IMR-90 (cell line): ENCODE results near the gene EML3. TPM values are rescaled to one million over a fixed set of nuclear protein-coding genes. Genes with fewer than 3 reads are reported as not detected.
"Not testable (repeated sequence)": the region's sequence is repeated elsewhere in the genome, so short reads cannot be mapped to it uniquely, and the experiment has no call there.

Experiments
- ATAC-seq: fragments of 200-7000 bp; cut with Tn5 transposase; 2 replicates; pipeline ENCODE4 v1.9.1; 2020; ENCODE audit warnings: low read depth, mild to moderate bottlenecking, moderate library complexity
- BruUV-seq: library from RNA; stranded (reverse); fragments of 400-500 nt; replicated peaks from 2 replicates; lab custom pipeline; 2021; lab: Mats Ljungman, UMichigan
- CTCF ChIA-PET: fragments of 300-600 bp; formaldehyde crosslinking; extraction: SDS; loops from one replicate; lab custom pipeline; 2021; ENCODE audit warnings: antibody characterized with exemption; lab: Yijun Ruan, JAX
- POLR2A ChIA-PET: fragments of 300-600 bp; sonication (Branson Sonifier 250); formaldehyde crosslinking; loops from one replicate; lab custom pipeline; 2022; ENCODE audit warnings: antibody characterized with exemption; ENCODE audit not compliant: unreplicated experiment; lab: Charles Lee
- DNase-seq: peaks from one replicate; pipeline ENCODE4 v3.0.0; 2013
- H2AFZ ChIP-seq: replicated peaks from 2 replicates; pipeline ENCODE3; 2013; ENCODE audit warnings: low read length, mild to moderate bottlenecking; ENCODE audit not compliant: poor library complexity
- H2AK5ac ChIP-seq: 2 replicates; pipeline ENCODE4 v1.6.1; 2013; ENCODE audit warnings: low read depth, low read length, inconsistent platforms
- H2AK9ac ChIP-seq: replicated peaks from 2 replicates; pipeline ENCODE3; 2013; ENCODE audit warnings: mild to moderate bottlenecking, low read depth, low read length, moderate library complexity; ENCODE audit not compliant: poor library complexity
- H2BK120ac ChIP-seq: 2 replicates; pipeline ENCODE4 v1.6.1; 2013; ENCODE audit warnings: low read depth, low read length, inconsistent platforms
- H2BK15ac ChIP-seq: 3 replicates; pipeline ENCODE4 v1.6.1; 2013; ENCODE audit warnings: low read depth, low read length, inconsistent platforms
- H2BK20ac ChIP-seq: 2 replicates; pipeline ENCODE4 v1.6.1; 2013; ENCODE audit warnings: low read depth, mild to moderate bottlenecking, inconsistent platforms, low read length, moderate library complexity
- H2BK5ac ChIP-seq: 2 replicates; pipeline ENCODE4 v1.6.1; 2013; ENCODE audit warnings: mild to moderate bottlenecking, low read depth, low read length, inconsistent platforms; ENCODE audit not compliant: poor library complexity, severe bottlenecking
- H3K14ac ChIP-seq: replicated peaks from 2 replicates; pipeline ENCODE4 v1.6.1; 2013; ENCODE audit warnings: low read depth, low read length, inconsistent platforms
- H3K18ac ChIP-seq: 2 replicates; pipeline ENCODE4 v1.6.1; 2013; ENCODE audit warnings: low read depth, low read length, control low read depth
- H3K23ac ChIP-seq: 2 replicates; pipeline ENCODE4 v1.6.1; 2013; ENCODE audit warnings: low read depth, low read length, inconsistent platforms
- H3K27ac ChIP-seq: 2 replicates; pipeline ENCODE4 v1.5.1; 2013; ENCODE audit warnings: mild to moderate bottlenecking, control low read depth, low read length; ENCODE audit not compliant: insufficient read depth
- H3K27me3 ChIP-seq: 2 replicates; pipeline ENCODE4 v1.6.1; 2013; ENCODE audit warnings: low read length; ENCODE audit not compliant: control insufficient read depth, insufficient read depth
- H3K36me3 ChIP-seq: 2 replicates; pipeline ENCODE4 v1.6.1; 2013; ENCODE audit warnings: low read length, mixed read lengths; ENCODE audit not compliant: control insufficient read depth, insufficient read depth
- H3K4ac ChIP-seq: 2 replicates; pipeline ENCODE4 v1.6.1; 2013; ENCODE audit warnings: low read depth, low read length, inconsistent platforms
- H3K4me1 ChIP-seq: 2 replicates; pipeline ENCODE4 v1.6.1; 2013; ENCODE audit warnings: low read length, mixed read lengths; ENCODE audit not compliant: control insufficient read depth, insufficient read depth
- H3K4me2 ChIP-seq: 2 replicates; pipeline ENCODE4 v1.6.1; 2013; ENCODE audit warnings: low read depth, mild to moderate bottlenecking, control low read depth, low read length, moderate library complexity
- H3K4me3 ChIP-seq: 2 replicates; pipeline ENCODE4 v1.5.1; 2013; ENCODE audit warnings: low read depth, mild to moderate bottlenecking, control low read depth, low read length, moderate library complexity; ENCODE audit not compliant: insufficient read depth
- H3K56ac ChIP-seq: 2 replicates; pipeline ENCODE4 v1.6.1; 2013; ENCODE audit warnings: low read length, inconsistent platforms; ENCODE audit not compliant: insufficient read depth; ENCODE audit errors: extremely low read depth
- H3K79me1 ChIP-seq, 2 experiments: 2 replicates each; pipeline ENCODE4 v1.6.1; 2013; ENCODE audit warnings: low read length in 2 of 2, inconsistent platforms in 1 of 2, low read depth in 1 of 2
- H3K9ac ChIP-seq: 2 replicates; pipeline ENCODE4 v1.6.1; 2013; ENCODE audit warnings: low read depth, low read length, control low read depth
- H3K9me1 ChIP-seq: 2 replicates; pipeline ENCODE4 v1.6.1; 2013; ENCODE audit warnings: low read length, inconsistent platforms; ENCODE audit not compliant: insufficient read depth
- H3K9me3 ChIP-seq: 2 replicates; pipeline ENCODE4 v1.6.1; 2013; ENCODE audit warnings: low read length; ENCODE audit not compliant: control insufficient read depth, insufficient read depth
- H4K20me1 ChIP-seq: 2 replicates; pipeline ENCODE4 v1.6.1; 2013; ENCODE audit warnings: low read length, inconsistent platforms; ENCODE audit not compliant: insufficient read depth
- H4K5ac ChIP-seq: 2 replicates; pipeline ENCODE4 v1.6.1; 2013; ENCODE audit warnings: mild to moderate bottlenecking, low read depth, low read length, control low read depth
- H4K8ac ChIP-seq, 2 experiments: 2 replicates each; pipeline ENCODE4 v1.6.1; 2013; ENCODE audit warnings: low read depth in 2 of 2, low read length in 2 of 2, control low read depth in 1 of 2, inconsistent platforms in 1 of 2
- H4K91ac ChIP-seq: 2 replicates; pipeline ENCODE4 v1.6.1; 2013; ENCODE audit warnings: low read depth, low read length, inconsistent platforms; ENCODE audit not compliant: insufficient read depth
- FOS ChIP-seq: fragments of 150-350 bp; IDR thresholded peaks from 2 replicates; pipeline ENCODE4 v1.6.1; 2016; ENCODE audit warnings: low read depth, low read length
- WGBS, 2 experiments: methylation state at CpG; one replicate each; pipeline versions ENCODE4 v1.1.5 to v1.1.7; 2013; ENCODE audit warnings: missing lambda C conversion rate in 2 of 2; ENCODE audit not compliant: insufficient read length in 1 of 2; ENCODE audit errors: extremely low coverage in 2 of 2; 5-methylcytosine and 5-hydroxymethylcytosine counted together
- dilution Hi-C: fragments of 300-500 bp; cut with HindIII; formaldehyde crosslinking; loops from one replicate; pipeline ENCODE4 v1.14.3; 2018; ENCODE audit warnings: low sequenced_read_pairs; ENCODE audit not compliant: unreplicated experiment
- in situ Hi-C: fragments of 300-500 bp; cut with MboI; formaldehyde crosslinking; loops from 3 replicates; pipeline ENCODE4 v1.14.3; 2019; ENCODE audit warnings: low sequenced_read_pairs, inconsistent platforms, mixed read lengths
- intact Hi-C: fragments of 100-400 bp; cut with micrococcal nuclease; formaldehyde crosslinking; loops from 2 replicates; pipeline ENCODE4 v1.10.0; 2022
- polyA plus RNA-seq, 3 experiments: library from polyadenylated mRNA; depleted of rRNA; stranded (reverse); fragments of >200 nt; gene quantifications; 2 replicates each; pipeline ENCODE4 v1.2.3, GENCODE V29; 2012; ENCODE audit warnings: low replicate concordance in 1 of 3
- total RNA-seq: library from RNA; depleted of rRNA; stranded (reverse); fragments of >200 nt; gene quantifications from 2 replicates; pipeline ENCODE4 v1.2.3, GENCODE V29; 2012
- TF ChIP-seq, protein P1 (sequence below): fragments of 150-350 bp; IDR thresholded peaks from 2 replicates; pipeline ENCODE4 v1.6.1; 2016; ENCODE audit warnings: low read depth, mild to moderate bottlenecking, low read length, moderate library complexity, borderline replicate concordance

The EML3 gene
- total and polyA plus RNA-seq, 2 of the 4 experiments (the other 2 are of a cell fraction), result 5.0 to 24.7 TPM

- Histone ChIP-seq H3K9ac (peak overlapping the region; percentile 97), H3K27ac (peak overlapping the region; percentile 96), H2BK120ac (no peak overlapping the region), H2BK20ac (0 out of 2 replicates have a peak overlapping the region, but pooled peaks have one; percentile 6), H3K14ac (peak overlapping the region; percentile 84), H3K79me1 (peaks cover 21 to 25% of the 10 kb centered on the region in 2 experiments), H4K20me1 (no peaks in the 10 kb centered on the region), H4K91ac (peak overlapping the region; percentile 22; the same call in 1 of the 2 replicates), H3K4ac (peak overlapping the region; percentile 83), H3K36me3 (peaks cover 27% of the 10 kb centered on the region), H2BK5ac (peak overlapping the region; percentile 39), H3K27me3 (no peaks in the 10 kb centered on the region), H3K4me1 (peaks cover 3% of the 10 kb centered on the region), H2AFZ (peak overlapping the region; percentile 95), H3K18ac (peak overlapping the region; percentile 24; the same call in 1 of the 2 replicates), H2BK15ac (no peak overlapping the region), H4K5ac (peak overlapping the region; percentile 40), H4K8ac (peak overlapping the region; percentile 65 to 74; a peak in 3 of 4 replicates), H3K56ac (peak overlapping the region; percentile 75), H2AK5ac (peak overlapping the region; percentile 71), H3K4me3 (peak overlapping the region; percentile 89), H3K9me1 (peaks cover 7% of the 10 kb centered on the region; the same call in 1 of the 2 replicates), H2AK9ac (peak overlapping the region; percentile 59), H3K23ac (peak overlapping the region; percentile 80), H3K9me3 (no peaks in the 10 kb centered on the region), H3K4me2 (peak overlapping the region; percentile 94)
- TF ChIP-seq, protein P1, sequence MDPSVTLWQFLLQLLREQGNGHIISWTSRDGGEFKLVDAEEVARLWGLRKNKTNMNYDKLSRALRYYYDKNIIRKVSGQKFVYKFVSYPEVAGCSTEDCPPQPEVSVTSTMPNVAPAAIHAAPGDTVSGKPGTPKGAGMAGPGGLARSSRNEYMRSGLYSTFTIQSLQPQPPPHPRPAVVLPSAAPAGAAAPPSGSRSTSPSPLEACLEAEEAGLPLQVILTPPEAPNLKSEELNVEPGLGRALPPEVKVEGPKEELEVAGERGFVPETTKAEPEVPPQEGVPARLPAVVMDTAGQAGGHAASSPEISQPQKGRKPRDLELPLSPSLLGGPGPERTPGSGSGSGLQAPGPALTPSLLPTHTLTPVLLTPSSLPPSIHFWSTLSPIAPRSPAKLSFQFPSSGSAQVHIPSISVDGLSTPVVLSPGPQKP, result no peak
- TF ChIP-seq FOS, result no peak
- no peak for ATAC-seq
- dilution Hi-C loops, result no loop called here
- ChIA-PET CTCF (interaction anchor here (1.3 to 2.1 kb wide), 2 partner anchors 30 to 61 kb away, joined by 4 to 5 read pairs; partner anchors contain the start of gene TUT1), POLR2A (interaction anchor here (0.7 to 1.1 kb wide), 2 partner anchors 30 to 306 kb away, joined by 7 to 15 read pairs; partner anchors contain the start of gene TUT1)
- no peak for DNase-seq
- WGBS, 2 experiments, result no CpG with 5 or more reads among the region's 8 CpGs
- in situ Hi-C loops, result no loop called here
- intact Hi-C loops, result no loop called here
- no TSS peak for BruUV-seq
Observed at GRCh38 chr11:62621027-62621566, 8.5 kb upstream of the EML3 start.

DNA sequence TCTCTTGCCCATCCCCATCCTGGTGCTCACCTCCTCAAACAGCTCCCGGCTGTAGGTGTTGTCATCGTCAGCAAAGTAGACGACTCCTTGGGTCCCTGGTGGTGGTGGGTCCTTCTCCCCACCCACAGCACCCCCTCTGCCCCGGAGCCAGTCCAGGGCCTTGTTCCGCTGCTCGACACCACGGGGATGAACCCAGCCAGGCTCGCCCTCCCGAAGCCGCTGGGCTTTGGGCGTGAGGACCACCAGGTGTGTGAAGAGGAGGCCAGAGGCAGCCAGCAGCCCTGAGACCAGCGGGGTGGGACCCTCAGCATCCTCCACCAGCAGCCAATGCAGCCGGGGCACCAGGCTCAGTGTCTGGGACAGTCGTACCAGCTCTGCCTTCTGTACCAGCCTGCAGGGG lies 4.4 kb upstream of the EML3 start:
- peaks cover 11% of the 10 kb centered on the region for H4K20me1 ChIP-seq
- H2AK9ac ChIP-seq, H3K14ac ChIP-seq, dilution Hi-C loops, H3K23ac ChIP-seq, H3K18ac ChIP-seq, H3K56ac ChIP-seq, H4K5ac ChIP-seq, H3K4me1 ChIP-seq, H3K9ac ChIP-seq, H4K8ac ChIP-seq, in situ Hi-C loops, DNase-seq, ATAC-seq, BruUV-seq, H3K27ac ChIP-seq, intact Hi-C loops, H4K91ac ChIP-seq, H2BK15ac ChIP-seq, H2BK20ac ChIP-seq, H2AK5ac ChIP-seq, H3K4ac ChIP-seq, H2BK5ac ChIP-seq, H2AFZ ChIP-seq, H2BK120ac ChIP-seq, H3K9me1 ChIP-seq, H3K4me2 ChIP-seq, H3K27me3 ChIP-seq, H3K9me3 ChIP-seq, POLR2A ChIA-PET, H3K4me3 ChIP-seq: not testable (repeated sequence)
- CTCF ChIA-PET, result interaction anchor here (0.6 kb wide), 1 partner anchor 24 kb away, joined by 3 read pairs; no protein-coding TSS in a partner anchor
- peaks cover 18% of the 10 kb centered on the region; the same call in 1 of the 2 replicates for H3K36me3 ChIP-seq
- H3K79me1 ChIP-seq, result peaks cover 21 to 28% of the 10 kb centered on the region in 2 experiments
- WGBS, 2 experiments, result 100% methylated on average over 2 of the region's 14 CpGs; no CpG with 5 or more reads in 1 of the 2 experiments
